Kidney epithelial cell (primary cell): Measurements from ENCODE around the gene FIGNL2. TPM values are rescaled to one million over a fixed set of nuclear protein-coding genes. Genes with fewer than 3 reads are reported as not detected.

Experiments used
- DNase-seq: peaks from one replicate; pipeline ENCODE4 v3.0.0-alpha.2; 2010; ENCODE audit warnings: low read depth
- H3K27me3 ChIP-seq: 2 replicates; pipeline ENCODE4 v1.6.0; 2011; ENCODE audit warnings: low read length; ENCODE audit not compliant: control insufficient read depth, insufficient read depth
- H3K36me3 ChIP-seq: 2 replicates; pipeline ENCODE4 v1.5.1; 2011; ENCODE audit warnings: low read length; ENCODE audit not compliant: control insufficient read depth, insufficient read depth
- H3K4me3 ChIP-seq: 2 replicates; pipeline ENCODE4 v1.5.1; 2011; ENCODE audit warnings: low read depth, mild to moderate bottlenecking, control low read depth, low read length
- total RNA-seq: library from RNA; depleted of rRNA; stranded (reverse); fragments of >200 nt; gene quantifications from 2 replicates; pipeline ENCODE4 v1.2.3, GENCODE V29; 2015
- TF ChIP-seq, protein P1 (sequence below): IDR thresholded peaks from 2 replicates; pipeline ENCODE4 v1.5.1; 2011; ENCODE audit warnings: mild to moderate bottlenecking, moderate library complexity, low read length, control low read depth, inconsistent platforms; ENCODE audit not compliant: insufficient read depth, poor library complexity, severe bottlenecking

Gene FIGNL2
- total RNA-seq, 1 donor from 2014 or later: 2.6 TPM

DNA sequence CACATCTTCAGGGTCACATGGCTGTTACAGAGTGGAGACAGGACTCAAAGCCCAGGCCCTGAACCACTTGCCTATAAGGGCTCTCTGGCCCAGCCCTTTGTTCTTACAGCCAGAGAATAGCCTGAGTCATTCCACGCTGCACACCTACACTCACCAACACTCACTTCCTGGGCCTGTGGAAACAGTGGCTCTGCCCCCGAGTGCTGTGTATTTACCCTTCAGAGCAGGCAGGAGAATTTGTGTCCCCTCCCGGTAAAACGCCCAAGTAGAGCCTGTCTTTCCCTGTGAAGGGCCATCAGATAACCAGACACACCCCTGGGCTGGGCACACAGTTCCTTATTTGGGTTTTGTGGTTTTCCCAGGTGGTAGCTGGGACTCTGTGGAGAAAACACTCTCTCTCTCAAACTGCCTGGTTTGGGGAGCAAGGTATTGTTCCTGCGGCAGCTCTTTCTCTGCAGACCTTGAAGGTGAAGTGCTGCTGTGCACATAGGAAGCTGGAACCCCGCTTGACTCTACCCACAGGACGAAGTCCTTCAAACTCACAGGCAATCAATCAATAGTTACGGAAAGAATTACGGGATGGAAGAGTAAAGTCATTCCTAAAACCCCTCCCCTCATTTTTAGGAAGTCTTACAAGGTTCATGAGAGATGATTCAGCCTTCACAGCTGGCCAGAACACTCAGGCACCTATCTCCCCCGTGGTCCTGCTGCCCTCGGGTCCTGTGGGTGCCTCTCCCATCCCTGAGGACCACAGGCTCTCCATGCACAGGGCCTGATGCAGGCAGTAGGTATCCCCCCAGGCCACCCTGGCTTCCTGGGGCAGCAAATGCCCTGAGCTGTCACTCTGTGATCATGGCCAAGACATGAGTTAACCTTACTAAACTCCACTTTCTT is 20.3 kb downstream of the FIGNL2 start:
- H3K27me3 ChIP-seq: no peaks in the 10 kb centered on the region
- TF ChIP-seq, protein P1, sequence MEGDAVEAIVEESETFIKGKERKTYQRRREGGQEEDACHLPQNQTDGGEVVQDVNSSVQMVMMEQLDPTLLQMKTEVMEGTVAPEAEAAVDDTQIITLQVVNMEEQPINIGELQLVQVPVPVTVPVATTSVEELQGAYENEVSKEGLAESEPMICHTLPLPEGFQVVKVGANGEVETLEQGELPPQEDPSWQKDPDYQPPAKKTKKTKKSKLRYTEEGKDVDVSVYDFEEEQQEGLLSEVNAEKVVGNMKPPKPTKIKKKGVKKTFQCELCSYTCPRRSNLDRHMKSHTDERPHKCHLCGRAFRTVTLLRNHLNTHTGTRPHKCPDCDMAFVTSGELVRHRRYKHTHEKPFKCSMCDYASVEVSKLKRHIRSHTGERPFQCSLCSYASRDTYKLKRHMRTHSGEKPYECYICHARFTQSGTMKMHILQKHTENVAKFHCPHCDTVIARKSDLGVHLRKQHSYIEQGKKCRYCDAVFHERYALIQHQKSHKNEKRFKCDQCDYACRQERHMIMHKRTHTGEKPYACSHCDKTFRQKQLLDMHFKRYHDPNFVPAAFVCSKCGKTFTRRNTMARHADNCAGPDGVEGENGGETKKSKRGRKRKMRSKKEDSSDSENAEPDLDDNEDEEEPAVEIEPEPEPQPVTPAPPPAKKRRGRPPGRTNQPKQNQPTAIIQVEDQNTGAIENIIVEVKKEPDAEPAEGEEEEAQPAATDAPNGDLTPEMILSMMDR: no peak
- no peaks in the 10 kb centered on the region for H3K36me3 ChIP-seq
- H3K4me3 ChIP-seq: no peak overlapping the region
- peak; percentile 55 for DNase-seq

- Histone ChIP-seq H3K36me3 (no peaks in the 10 kb centered on the region), H3K4me3 (no peak overlapping the region), H3K27me3 (no peaks in the 10 kb centered on the region)
- TF ChIP-seq, protein P1: no peak
- DNase-seq: no peak
Observed at GRCh38 chr12:51826881-51827280, 21.6 kb downstream of the FIGNL2 start.

GRCh38 chr12:51825216-51825615 is 23.3 kb downstream of the FIGNL2 start:
- Histone ChIP-seq H3K36me3 (no peaks in the 10 kb centered on the region), H3K4me3 (no peak overlapping the region)
- TF ChIP-seq, protein P1: no peak

DNA sequence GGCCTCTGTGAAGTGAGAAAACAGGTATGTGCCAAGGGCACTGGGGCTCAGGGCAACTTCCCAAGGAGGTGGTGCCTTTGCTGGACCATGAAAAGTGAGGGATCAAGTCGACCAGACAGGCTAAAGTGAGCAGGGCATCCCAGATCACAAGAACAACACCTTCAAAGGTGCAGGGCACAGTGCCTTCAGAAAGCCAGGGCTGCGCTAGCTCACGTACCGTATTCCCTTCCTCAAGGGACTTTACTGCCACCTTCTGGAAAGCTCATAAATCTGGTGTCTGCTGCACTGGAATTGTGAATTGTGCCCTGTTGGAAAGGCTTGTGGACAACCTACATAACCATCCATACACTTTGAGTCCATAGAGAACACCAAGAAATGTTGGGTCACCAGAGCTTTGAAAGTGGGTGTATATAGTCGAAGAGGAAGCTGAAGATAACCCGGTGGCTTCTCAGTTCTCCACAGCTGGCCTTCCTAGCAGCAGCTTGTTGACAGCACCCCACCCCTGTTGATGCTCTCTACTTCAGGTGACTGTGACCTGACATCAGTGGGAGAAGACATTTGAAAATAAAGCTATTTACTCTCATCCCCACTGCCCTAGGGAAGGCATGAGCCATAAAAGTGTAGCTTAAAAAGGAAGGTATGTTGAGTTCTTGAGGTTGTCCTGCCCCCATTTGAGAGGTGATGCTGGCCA is 24.5 kb downstream of the FIGNL2 start:
- Histone ChIP-seq H3K4me3 (no peak overlapping the region), H3K36me3 (no peaks in the 10 kb centered on the region), H3K27me3 (no peaks in the 10 kb centered on the region)
- no peak for DNase-seq
- TF ChIP-seq, protein P1: peak; percentile 53

More at GRCh38 chr12:51825216-51825615, 23.3 kb downstream of the FIGNL2 start:
- no peaks in the 10 kb centered on the region for H3K27me3 ChIP-seq
- no peak for DNase-seq

GRCh38 chr12:51822956-51823355 is 25.6 kb downstream of the FIGNL2 start:
- DNase-seq: no peak
- TF ChIP-seq, protein P1: no peak
- no peaks in the 10 kb centered on the region for H3K36me3 ChIP-seq
- H3K4me3 ChIP-seq: no peak overlapping the region
- H3K27me3 ChIP-seq: no peaks in the 10 kb centered on the region
